Large intestine (tissue), 3 donors: ENCODE data around the gene AAK1. TPM values are rescaled to one million over a fixed set of nuclear protein-coding genes. Genes with fewer than 3 reads are reported as not detected.

Source experiments
- DNase-seq, 2 donors: peaks; one replicate each; pipeline versions ENCODE4 v3.0.0 to v3.0.0-alpha.2; 2013
- H3K27ac ChIP-seq: one replicate; pipeline ENCODE4 v1.5.1; 2013; ENCODE audit warnings: low read length
- H3K27me3 ChIP-seq: 2 replicates; pipeline ENCODE4 v1.6.1; 2013; ENCODE audit warnings: low read length; ENCODE audit not compliant: control insufficient read depth, insufficient read depth
- H3K36me3 ChIP-seq: 2 replicates; pipeline ENCODE4 v1.6.1; 2013; ENCODE audit warnings: low read length; ENCODE audit not compliant: control insufficient read depth, insufficient read depth
- H3K4me1 ChIP-seq: one replicate; pipeline ENCODE4 v1.6.1; 2013; ENCODE audit warnings: low read length; ENCODE audit not compliant: control insufficient read depth, insufficient read depth
- H3K4me3 ChIP-seq: one replicate; pipeline ENCODE4 v1.5.1; 2013; ENCODE audit warnings: low read length
- H3K9me3 ChIP-seq: one replicate; pipeline ENCODE4 v1.6.1; 2013; ENCODE audit warnings: mild to moderate bottlenecking, low read depth, low read length, moderate library complexity; ENCODE audit not compliant: control insufficient read depth
- WGBS: methylation state at CpG from one replicate; pipeline ENCODE4 v1.1.5; 2013; ENCODE audit warnings: low lambda C conversion rate; ENCODE audit not compliant: insufficient coverage; 5-methylcytosine and 5-hydroxymethylcytosine counted together
- polyA plus RNA-seq: library from polyadenylated mRNA; unstranded; fragments of 120-200 nt; gene quantifications from one replicate; pipeline ENCODE4 v1.2.1, GENCODE V29; 2013

Gene AAK1
- polyA plus RNA-seq, 1 donor: 18.6 TPM

DNA sequence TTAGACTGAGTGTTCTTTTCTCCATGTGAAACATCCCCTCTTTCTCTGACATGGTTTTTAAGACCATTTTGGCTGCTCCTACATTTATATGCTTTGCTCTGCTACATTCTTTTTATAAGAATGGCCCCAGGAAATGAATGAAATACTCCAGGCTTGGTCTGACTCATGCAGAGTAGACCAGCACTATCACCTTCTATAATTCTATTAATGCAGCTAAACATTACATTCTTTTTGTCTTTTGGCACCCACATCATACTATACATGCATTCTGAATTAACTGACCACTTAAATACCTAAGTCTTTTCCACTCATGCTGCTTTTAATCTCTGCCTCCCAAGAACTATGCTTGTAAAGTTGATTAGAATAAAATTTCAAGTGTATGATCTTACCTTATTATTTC lies 94.1 kb downstream of the AAK1 start:
- peaks cover 5% of the 10 kb centered on the region for H3K4me1 ChIP-seq
- H3K4me3 ChIP-seq: no peak overlapping the region
- no peaks in the 10 kb centered on the region for H3K9me3 ChIP-seq
- H3K27ac ChIP-seq: peak overlapping the region; percentile 71
- H3K27me3 ChIP-seq: no peaks in the 10 kb centered on the region
- H3K36me3 ChIP-seq: no peaks in the 10 kb centered on the region
- no peak for DNase-seq

DNA sequence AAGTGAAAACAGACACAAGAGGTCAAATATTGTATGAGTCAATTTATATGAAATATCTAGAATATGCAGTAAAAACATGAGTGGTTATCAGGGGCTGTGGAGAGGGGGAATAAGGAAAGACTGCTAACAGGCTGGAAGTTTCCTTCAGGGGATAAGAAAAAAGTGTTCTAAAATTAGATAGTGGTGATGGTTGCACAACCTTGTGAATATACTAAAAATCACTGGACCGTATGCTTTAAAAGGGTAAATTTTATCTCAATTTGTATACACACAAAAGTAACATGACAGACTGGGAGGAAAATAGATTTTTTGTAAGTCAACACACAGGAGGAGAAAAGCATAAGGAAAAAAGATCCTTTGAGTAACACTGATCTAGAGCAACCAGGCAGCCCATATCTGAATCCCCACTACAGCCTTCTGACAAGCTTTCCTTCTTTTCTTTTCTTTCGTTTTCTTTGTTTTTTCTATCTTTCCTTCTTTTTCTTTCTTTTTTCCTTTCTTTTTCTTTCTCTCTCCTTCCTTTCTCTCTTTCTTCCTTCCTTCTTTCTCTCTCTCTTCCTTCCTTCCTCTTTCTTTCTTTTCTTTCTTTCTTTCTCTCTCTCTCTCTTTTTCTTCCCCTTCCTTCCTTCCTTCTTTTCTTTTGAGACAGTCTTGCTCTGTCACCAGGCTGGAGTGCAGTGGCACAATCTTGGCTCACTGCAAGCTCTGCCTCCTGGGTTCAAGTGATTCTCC lies 95.4 kb downstream of the AAK1 start:
- H3K4me1 ChIP-seq: peaks cover 5% of the 10 kb centered on the region
- no peak overlapping the region for H3K27ac ChIP-seq
- 75% methylated on average over 2 of the region's 2 CpGs for WGBS
- H3K4me3 ChIP-seq: no peak overlapping the region
- no peaks in the 10 kb centered on the region for H3K36me3 ChIP-seq
- no peaks in the 10 kb centered on the region for H3K27me3 ChIP-seq
- H3K9me3 ChIP-seq: no peaks in the 10 kb centered on the region
- DNase-seq: no peak

DNA sequence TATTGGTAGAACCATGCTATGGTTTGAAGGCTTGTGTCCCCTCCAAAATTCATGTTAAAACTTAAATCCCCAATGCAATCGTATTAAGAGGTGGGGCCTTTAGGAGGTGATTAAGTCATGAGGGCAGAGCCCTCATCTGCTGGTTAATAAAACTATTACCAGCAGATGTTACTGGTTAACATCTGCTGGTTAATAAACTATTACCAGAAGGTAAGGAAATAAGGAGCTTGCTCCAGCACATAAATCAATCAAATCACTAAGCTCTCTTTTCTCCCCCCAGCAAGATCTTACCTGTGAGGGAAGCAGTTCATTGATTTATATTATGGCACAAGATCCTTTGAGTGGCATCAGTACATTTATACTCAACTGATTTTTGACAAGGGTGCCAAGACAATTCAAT lies 96.9 kb downstream of the AAK1 start:
- no peaks in the 10 kb centered on the region for H3K9me3 ChIP-seq
- no peak overlapping the region for H3K27ac ChIP-seq
- no peak overlapping the region for H3K4me3 ChIP-seq
- no peaks in the 10 kb centered on the region for H3K27me3 ChIP-seq
- no CpG with 5 or more reads among the region's 1 CpG for WGBS
- no peak for DNase-seq
- H3K36me3 ChIP-seq: peaks cover 3% of the 10 kb centered on the region
- peaks cover 5% of the 10 kb centered on the region for H3K4me1 ChIP-seq

DNA sequence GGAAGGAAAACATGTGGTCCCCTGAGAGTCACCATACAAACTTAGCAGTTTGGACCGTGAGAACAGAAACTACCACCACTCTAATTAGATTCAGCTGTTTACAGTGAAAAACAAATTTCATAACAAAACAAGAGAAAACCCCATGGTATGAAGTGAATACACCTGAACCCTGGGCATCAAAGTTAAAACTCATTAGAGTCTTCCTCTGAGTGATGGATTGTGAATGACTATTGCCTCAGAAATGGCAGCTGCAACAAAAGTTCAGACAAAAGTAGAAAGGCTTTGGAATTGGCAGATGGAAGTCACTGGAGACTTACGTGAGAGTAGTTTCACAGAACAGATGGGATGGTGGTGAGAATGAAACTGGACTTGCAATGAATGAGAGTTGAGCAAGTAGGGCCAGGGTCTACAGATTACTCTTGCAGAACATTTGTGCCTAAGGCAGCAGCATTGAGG lies 98.0 kb downstream of the AAK1 start:
- H3K27ac ChIP-seq: no peak overlapping the region
- peaks cover 3% of the 10 kb centered on the region for H3K36me3 ChIP-seq
- no peak for DNase-seq
- no peaks in the 10 kb centered on the region for H3K9me3 ChIP-seq
- peaks cover 5% of the 10 kb centered on the region for H3K4me1 ChIP-seq
- no peak overlapping the region for H3K4me3 ChIP-seq
- WGBS: 100% methylated on average over 2 of the region's 2 CpGs
- H3K27me3 ChIP-seq: no peaks in the 10 kb centered on the region

DNA sequence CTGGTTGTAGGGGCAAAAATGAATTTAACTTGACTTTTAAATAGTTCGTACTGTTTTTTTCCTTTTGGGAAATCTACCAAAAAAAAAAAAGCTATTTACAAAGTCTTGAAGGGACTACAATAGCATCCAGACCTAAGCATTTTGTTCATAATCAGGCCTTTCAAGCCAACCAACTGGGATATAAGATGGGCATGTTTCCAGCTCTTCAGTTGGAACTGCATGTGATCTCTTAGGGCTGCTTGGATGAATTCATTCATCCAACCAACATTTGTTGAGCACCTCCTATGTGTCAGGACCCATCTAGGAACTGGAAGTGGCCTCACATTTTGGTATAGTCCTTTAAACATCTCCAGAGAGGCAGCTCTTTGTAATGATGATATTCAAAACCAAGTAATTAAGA lies 98.6 kb downstream of the AAK1 start:
- no peak for DNase-seq
- Histone ChIP-seq H3K27ac (no peak overlapping the region), H3K36me3 (peaks cover 3% of the 10 kb centered on the region), H3K4me1 (peaks cover 5% of the 10 kb centered on the region), H3K4me3 (no peak overlapping the region), H3K9me3 (no peaks in the 10 kb centered on the region), H3K27me3 (no peaks in the 10 kb centered on the region)
- WGBS: 100% methylated on average over 1 of the region's 1 CpG

DNA sequence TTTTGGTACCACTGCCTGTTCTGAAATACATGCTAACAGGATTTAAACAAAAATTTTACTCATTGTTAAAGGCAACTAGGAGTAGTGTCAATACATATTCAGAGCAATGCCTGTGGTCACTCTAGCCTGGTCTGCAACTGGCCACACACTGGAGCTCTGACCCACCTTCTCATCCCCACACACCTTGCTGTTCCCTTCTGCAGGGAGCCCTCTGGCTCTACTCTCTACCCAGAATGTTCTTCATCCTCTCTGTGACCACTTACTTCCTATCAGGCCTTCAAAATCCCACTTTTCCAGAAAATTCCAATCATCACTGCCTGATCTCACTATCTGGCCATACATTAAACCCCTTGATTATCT lies 104.0 kb downstream of the AAK1 start:
- H3K27ac ChIP-seq: peak overlapping the region; percentile 6
- DNase-seq: no peak
- no peaks in the 10 kb centered on the region for H3K9me3 ChIP-seq
- peaks cover 3% of the 10 kb centered on the region for H3K36me3 ChIP-seq
- H3K4me1 ChIP-seq: peaks cover 10% of the 10 kb centered on the region
- no peak overlapping the region for H3K4me3 ChIP-seq
- no peaks in the 10 kb centered on the region for H3K27me3 ChIP-seq

DNA sequence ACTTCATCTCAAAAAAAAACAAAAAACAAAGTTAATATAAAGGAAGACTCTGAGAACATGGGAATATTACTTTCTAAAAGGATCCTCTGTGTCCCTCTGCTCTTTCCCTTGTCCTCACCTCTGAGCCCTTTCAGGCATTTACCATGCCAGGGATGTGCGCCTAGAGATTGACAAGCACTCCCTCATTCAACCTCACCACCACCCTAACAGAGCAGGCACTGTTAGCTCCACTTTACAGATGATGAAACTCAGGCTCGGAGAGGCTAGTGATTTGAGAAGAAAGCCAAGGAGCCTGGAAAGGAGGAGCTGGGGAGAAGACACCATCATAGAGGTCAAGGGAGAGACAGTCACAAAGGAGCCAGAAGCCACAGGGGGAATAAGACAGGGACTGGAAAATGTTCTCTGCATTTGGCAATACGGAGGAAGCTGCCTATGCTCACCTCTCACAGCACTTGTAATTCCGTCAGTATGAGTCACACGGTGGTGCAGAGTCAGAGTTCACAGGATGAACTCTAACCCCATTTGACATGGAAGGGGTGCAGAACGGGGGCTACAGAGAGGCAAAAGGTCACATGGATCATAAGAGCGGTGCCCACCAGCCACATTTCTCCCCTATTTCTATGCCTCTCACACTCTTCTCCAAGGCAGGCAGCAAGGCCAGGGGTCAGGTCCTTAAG lies 104.5 kb downstream of the AAK1 start:
- peak overlapping the region; percentile 79 for H3K27ac ChIP-seq
- DNase-seq: peak; percentile 50 to 76
- H3K9me3 ChIP-seq: no peaks in the 10 kb centered on the region
- no peak overlapping the region for H3K4me3 ChIP-seq
- peaks cover 3% of the 10 kb centered on the region for H3K36me3 ChIP-seq
- WGBS: no CpG with 5 or more reads among the region's 7 CpGs
- no peaks in the 10 kb centered on the region for H3K27me3 ChIP-seq
- H3K4me1 ChIP-seq: peaks cover 10% of the 10 kb centered on the region

DNA sequence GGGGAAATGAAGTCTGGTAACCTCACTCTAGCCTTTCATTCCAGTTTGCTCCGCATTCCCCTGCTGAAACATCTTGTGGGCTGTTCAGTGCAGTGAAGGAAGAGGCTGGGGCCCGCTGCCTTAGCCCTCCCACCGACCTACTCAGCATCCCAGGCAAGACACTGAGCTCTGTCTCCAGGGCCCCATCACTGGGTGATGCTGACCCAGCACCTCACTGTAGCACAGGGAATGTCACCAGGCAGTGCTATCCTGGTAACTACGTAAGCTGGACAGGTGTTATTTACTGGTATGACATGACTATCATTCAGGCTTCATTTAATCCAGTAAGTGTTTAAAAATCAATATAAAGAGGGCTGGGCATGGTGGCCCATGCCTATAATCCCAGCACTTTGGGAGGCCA lies 105.3 kb downstream of the AAK1 start:
- Histone ChIP-seq H3K36me3 (peaks cover 3% of the 10 kb centered on the region), H3K4me3 (no peak overlapping the region), H3K27ac (peak overlapping the region; percentile 79), H3K27me3 (no peaks in the 10 kb centered on the region), H3K4me1 (peaks cover 10% of the 10 kb centered on the region), H3K9me3 (no peaks in the 10 kb centered on the region)
- no CpG with 5 or more reads among the region's 4 CpGs for WGBS
- DNase-seq: no peak

DNA sequence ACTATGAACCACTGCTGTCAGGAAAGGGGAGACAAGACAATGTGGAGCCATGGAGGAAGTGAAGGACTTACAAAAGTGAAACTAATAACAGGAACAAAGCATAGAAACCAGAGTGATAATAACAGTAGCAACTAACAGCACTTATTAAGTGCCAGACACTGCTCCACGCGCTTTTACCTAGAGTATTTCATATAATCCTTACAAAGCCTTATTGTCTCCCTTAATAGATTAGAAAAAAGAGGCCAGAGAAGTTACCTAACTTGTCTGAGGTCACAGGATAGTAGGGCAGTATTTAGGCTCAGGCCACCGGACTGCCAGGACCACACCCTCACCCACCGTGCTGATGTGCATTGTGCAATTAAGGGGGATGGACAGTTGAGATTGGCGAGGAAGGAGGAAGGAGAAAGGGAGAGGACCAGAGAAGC lies 107.7 kb downstream of the AAK1 start:
- H3K4me3 ChIP-seq: no peak overlapping the region
- H3K4me1 ChIP-seq: peaks cover 10% of the 10 kb centered on the region
- no peak overlapping the region for H3K27ac ChIP-seq
- H3K27me3 ChIP-seq: no peaks in the 10 kb centered on the region
- peak in 1 of 2 donors; percentile 23 for DNase-seq
- WGBS: 40% methylated on average over 1 of the region's 5 CpGs
- H3K36me3 ChIP-seq: peaks cover 11% of the 10 kb centered on the region
- no peaks in the 10 kb centered on the region for H3K9me3 ChIP-seq

DNA sequence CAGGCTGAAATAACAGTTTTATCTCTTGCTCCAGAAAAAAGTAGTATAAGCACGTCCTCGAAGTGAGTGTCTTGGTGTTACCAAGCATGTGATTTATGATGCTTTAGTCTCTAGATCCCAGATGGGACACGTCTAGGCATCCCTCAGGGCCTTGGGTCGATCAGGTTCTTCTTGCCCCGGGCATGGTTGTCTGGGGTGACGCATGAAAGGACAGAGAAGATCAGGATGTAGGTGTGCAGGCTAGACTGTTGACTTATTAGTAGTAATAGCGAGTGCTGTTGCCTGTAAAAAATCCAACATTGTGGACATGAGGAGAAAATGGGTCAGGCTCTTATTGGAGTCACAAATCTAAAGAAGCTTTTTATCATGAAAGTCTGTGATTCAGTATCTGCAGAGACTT lies 112.4 kb downstream of the AAK1 start:
- Histone ChIP-seq H3K36me3 (peaks cover 26% of the 10 kb centered on the region), H3K9me3 (no peaks in the 10 kb centered on the region), H3K4me1 (no peaks in the 10 kb centered on the region), H3K27me3 (no peaks in the 10 kb centered on the region), H3K27ac (no peak overlapping the region), H3K4me3 (no peak overlapping the region)
- WGBS: no CpG with 5 or more reads among the region's 7 CpGs
- no peak for DNase-seq

DNA sequence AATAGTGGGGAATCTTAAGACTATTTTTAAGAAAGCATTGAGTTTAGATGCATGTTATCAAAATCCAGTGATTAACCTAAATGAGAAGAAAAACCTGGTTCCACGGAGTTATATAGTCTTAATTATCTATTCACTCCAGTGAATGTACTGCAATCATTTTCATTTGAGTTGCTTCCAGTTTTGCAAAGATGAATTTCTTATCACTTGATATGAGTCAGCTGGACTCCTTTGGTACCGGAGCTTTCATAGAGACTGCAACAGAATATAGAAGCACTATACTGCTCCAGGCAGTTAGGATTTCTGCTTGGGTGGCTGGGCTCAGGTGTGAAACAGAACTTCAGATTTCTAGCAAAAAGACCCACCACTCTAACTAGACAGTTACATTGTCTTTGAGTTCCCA lies 114.1 kb downstream of the AAK1 start:
- no peak for DNase-seq
- Histone ChIP-seq H3K4me1 (no peaks in the 10 kb centered on the region), H3K9me3 (no peaks in the 10 kb centered on the region), H3K4me3 (no peak overlapping the region), H3K36me3 (peaks cover 43% of the 10 kb centered on the region), H3K27me3 (no peaks in the 10 kb centered on the region), H3K27ac (no peak overlapping the region)
- no CpG with 5 or more reads among the region's 2 CpGs for whole genome bisulfite sequencing
